Measurements from ENCODE around the gene CPNE7. TPM values are rescaled to one million over a fixed set of nuclear protein-coding genes. Genes with fewer than 3 reads are reported as not detected.

The CPNE7 gene
- total RNA-seq, 4 donors from 2014 or later = 0.44 to 1.1 TPM; not detected in 2

- DNase-seq = no peak
- Histone ChIP-seq H3K4me3 (replicated peaks in 1 of 3) (peak overlapping the region in 1 of 3 donors; percentile 2), H3K27ac (no peak overlapping the region), H3K4me1 (peaks cover 0 to 20% of the 10 kb centered on the region in 2 donors), H3K27me3 (peaks cover 16% of the 10 kb centered on the region), H3K36me3 (no peaks in the 10 kb centered on the region), H3K9me3 (no peaks in the 10 kb centered on the region)
- intact Hi-C loops (cut with DNase I) = no loop called here
- WGBS, 2 donors = 3 to 8% methylated on average over 19 to 21 of the region's 55 CpGs
- TF ChIP-seq POLR2A (IDR thresholded peaks at IDR 0.05) = no peak
- TF ChIP-seq CTCF (IDR thresholded peaks at IDR 0.05) = peak in 5 of 6 experiments; percentile 9 to 40 (median 21)
These were observed 794 bp upstream of the CPNE7 start for GRCh38 chr16:89574681-89575246.

GRCh38 chr16:89576153-89577054, 846 bp downstream of the CPNE7 start:
- TF ChIP-seq CTCF (IDR thresholded peaks at IDR 0.05) (no peak), POLR2A (IDR thresholded peaks at IDR 0.05) (no peak)
- Histone ChIP-seq H3K27ac (no peak overlapping the region), H3K4me1 (peaks cover 0 to 20% of the 10 kb centered on the region in 2 donors), H3K4me3 (replicated peaks in 1 of 3) (no peak overlapping the region), H3K9me3 (no peaks in the 10 kb centered on the region), H3K27me3 (peaks cover 16% of the 10 kb centered on the region), H3K36me3 (no peaks in the 10 kb centered on the region)
- DNase-seq = no peak
- WGBS, 2 donors = 27 to 40% methylated on average over 5 to 42 of the region's 89 CpGs
- intact Hi-C loops (cut with DNase I) = no loop called here

GRCh38 chr16:89577055-89577759, 1.6 kb downstream of the CPNE7 start:
- DNase-seq = no peak
- Histone ChIP-seq H3K27me3 (peaks cover 16% of the 10 kb centered on the region), H3K36me3 (no peaks in the 10 kb centered on the region), H3K4me1 (peaks cover 0 to 27% of the 10 kb centered on the region in 2 donors), H3K27ac (no peak overlapping the region), H3K4me3 (replicated peaks in 1 of 3) (no peak overlapping the region), H3K9me3 (no peaks in the 10 kb centered on the region)
- no peak for TF ChIP-seq POLR2A (IDR thresholded peaks at IDR 0.05)
- intact Hi-C loops (cut with DNase I) = no loop called here
- WGBS, 2 donors = 87 to 91% methylated on average over 25 of the region's 25 CpGs

- intact Hi-C loops (cut with DNase I) = no loop called here
- TF ChIP-seq CTCF (IDR thresholded peaks at IDR 0.05) = no peak
- TF ChIP-seq POLR2A (IDR thresholded peaks at IDR 0.05) = no peak
These were observed 3.8 kb downstream of the CPNE7 start for GRCh38 chr16:89579351-89579750.

GRCh38 chr16:89581045-89581695, 5.6 kb downstream of the CPNE7 start:
- WGBS, 2 donors = 87 to 91% methylated on average over 32 to 33 of the region's 33 CpGs
- TF ChIP-seq POLR2A (IDR thresholded peaks at IDR 0.05) (no peak), CTCF (IDR thresholded peaks at IDR 0.05) (no peak)
- Histone ChIP-seq H3K4me3 (replicated peaks in 1 of 3) (no peak overlapping the region), H3K27ac (no peak overlapping the region), H3K4me1 (peaks cover 0 to 18% of the 10 kb centered on the region in 2 donors), H3K27me3 (peaks cover 5% of the 10 kb centered on the region), H3K36me3 (no peaks in the 10 kb centered on the region), H3K9me3 (no peaks in the 10 kb centered on the region)
- intact Hi-C loops (cut with DNase I) = no loop called here
- DNase-seq = no peak

More at GRCh38 chr16:89579351-89579750, 3.8 kb downstream of the CPNE7 start:
- 87 to 90% methylated on average over 15 of the region's 15 CpGs for WGBS, 2 donors
- H3K9me3 ChIP-seq = no peaks in the 10 kb centered on the region
- H3K27ac ChIP-seq = no peak overlapping the region
- DNase-seq = no peak
- no peaks in the 10 kb centered on the region for H3K36me3 ChIP-seq
- peaks cover 12% of the 10 kb centered on the region for H3K27me3 ChIP-seq
- no peak overlapping the region for H3K4me3 ChIP-seq (replicated peaks in 1 of 3)
- peaks cover 0 to 34% of the 10 kb centered on the region in 2 donors for H3K4me1 ChIP-seq
